Stimulated activated naive CD8-positive, alpha-beta T cell treated with anti-CD3 and anti-CD28 coated beads, Interleukin-15, Interleukin-2, amounts not matched to agents 100 U/mL and 50 U/mL, for 24 hours (primary cell): ENCODE data around the gene ZC3H7B.

Experiments
- ATAC-seq: fragments of 150-1000 bp; cut with Tn5 transposase; one replicate; pipeline ENCODE4 v1.10.0; 2021
- DNase-seq: peaks from one replicate; pipeline ENCODE4 v3.0.0; 2021

ZC3H7B gene

DNA sequence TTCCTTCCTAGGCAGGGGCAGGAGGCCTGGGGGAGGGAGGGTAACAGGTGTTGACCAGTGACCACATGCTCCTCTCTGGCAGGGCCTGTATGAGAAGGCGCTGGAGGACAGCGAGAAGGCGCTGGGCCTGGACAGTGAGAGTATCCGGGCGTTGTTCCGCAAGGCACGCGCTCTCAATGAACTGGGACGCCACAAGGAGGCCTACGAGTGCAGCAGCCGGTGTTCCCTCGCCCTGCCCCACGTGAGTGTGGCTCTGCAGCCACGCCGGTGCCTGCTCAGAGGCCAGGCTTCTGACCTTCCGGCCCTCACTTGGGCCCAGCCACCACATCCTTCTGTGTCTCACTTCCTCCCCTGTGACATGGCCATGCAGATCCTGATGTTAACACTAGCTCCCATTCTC lies 25.8 kb downstream of the ZC3H7B start:
- ATAC-seq (no peak), DNase-seq (no peak)

DNA sequence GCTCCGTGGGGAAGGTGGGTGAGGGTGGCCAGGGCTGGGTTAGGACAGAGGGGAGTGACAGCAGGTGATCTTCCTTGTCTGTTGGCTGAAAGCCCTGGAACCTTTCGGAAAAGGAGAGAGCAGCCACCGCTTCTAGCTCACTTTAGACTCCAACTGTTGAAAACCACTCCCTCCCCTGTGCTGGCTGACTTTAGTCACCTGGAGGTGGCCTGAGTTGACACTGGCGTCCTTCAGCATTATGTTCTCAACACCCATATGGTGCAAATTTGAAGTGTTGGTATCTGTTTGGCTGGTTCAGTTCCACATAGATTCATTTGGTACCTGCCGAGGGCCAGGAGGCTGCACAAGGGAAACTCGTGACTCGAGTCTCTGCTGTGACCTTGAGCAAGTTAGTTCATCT lies 28.8 kb downstream of the ZC3H7B start:
- DNase-seq (no peak), ATAC-seq (no peak)

DNA sequence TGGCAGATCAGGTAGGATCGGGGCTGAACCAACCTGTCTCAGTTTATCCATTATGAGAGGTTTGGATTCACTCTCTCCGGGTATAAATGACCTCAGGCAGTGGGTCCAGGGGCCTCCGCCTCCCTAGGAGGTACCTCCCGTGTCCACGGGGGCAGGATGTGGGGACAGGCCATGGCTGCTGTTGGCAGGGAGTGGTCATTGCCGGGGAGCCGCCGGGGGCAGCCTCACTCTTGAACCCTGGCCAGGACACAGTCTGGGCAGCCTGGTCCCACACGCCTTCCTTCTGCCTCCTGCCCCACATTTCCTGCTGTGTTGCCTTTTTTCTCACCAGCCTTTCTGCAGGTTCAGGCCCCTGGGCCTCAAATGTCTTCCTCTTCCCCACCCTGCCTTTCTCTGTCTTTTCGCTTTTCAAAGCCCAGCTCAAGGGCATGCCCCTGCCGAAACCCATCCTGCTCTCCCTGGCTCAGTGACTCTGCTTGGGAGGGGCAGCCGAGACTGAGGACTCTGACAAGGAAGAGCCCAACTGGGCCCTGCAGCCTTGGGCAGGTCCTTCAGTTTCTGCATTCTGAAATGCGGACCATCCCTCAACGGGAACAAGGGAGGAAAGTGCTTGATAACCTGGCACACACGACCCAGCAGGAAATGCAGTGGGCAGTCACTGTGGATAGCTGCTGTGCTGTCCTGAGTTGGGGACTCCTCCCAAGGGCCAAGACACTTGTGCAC lies 31.1 kb downstream of the ZC3H7B start:
- DNase-seq (no peak), ATAC-seq (no peak)

DNA sequence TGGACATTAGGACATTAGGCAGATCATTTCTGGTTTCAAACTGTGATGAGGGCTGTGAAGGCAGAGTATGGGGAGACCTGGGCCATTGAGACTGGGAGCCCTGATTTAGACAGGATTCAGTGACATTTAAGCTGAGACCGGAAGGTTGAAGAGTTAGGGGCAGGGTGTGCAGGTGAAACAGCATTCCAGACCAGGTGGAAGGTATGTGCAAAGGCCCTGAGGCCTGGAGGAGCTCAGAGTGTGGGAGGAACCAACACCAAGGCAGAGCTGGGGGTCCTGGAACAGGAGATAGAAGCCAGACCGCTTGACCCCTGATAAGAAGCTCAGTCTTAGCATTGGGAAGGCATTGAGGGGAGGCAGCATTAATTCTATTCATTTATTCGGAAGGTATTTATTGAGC lies 32.5 kb downstream of the ZC3H7B start:
- no peak for ATAC-seq
- no peak for DNase-seq

DNA sequence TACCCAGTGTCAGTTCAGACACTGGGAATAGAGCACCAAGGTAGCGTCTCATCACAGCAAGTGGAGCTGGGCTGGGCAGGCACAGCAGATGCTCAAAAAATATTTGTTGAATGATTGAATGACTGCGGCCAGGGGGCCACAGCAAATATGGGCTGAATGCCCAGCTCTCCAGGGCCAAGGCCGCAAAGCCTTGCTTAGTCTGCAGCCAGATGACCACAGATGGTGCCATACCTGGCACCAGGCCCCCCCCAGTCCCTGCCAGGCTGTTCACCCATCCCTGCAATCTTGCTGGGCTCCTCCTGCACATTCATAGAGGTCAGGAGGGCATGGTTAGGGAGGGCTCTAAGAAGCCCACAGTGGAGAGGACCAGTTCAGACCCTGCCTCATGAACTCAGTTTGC lies 32.9 kb downstream of the ZC3H7B start:
- DNase-seq (no peak), ATAC-seq (no peak)

DNA sequence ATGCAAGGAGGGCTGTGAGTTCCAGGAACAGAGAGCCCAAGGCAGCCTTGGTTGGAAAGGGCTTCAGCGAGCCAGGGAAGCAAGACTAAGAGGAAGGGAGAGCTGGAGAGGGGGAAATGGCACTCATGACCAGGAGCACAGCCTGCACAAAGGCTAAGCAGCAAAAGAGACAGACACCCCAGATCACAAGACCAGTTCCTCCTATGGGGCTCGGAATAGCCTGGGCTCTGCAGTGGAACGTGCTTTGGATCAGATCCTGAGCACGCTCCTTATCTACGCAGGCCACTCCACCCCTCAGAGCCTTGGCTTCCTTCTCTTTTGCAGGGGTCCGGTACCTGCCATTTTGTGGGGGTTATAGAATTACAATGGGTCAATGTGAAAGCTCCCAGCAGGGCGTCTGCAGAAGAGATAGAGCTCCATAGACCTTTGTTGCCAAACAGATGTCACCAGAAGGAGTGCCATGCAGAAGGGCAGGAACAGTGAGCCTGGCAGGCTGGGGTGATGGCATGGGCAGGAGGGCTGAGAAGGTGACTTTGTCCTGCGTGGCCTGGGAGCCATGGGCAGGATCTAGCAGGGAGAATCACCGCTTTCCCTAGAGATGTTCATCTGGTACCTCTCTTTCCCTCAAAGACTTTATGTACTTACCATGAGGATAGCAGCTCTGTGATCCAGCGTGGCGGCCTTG lies 33.8 kb downstream of the ZC3H7B start:
- no peak for DNase-seq
- ATAC-seq: no peak

DNA sequence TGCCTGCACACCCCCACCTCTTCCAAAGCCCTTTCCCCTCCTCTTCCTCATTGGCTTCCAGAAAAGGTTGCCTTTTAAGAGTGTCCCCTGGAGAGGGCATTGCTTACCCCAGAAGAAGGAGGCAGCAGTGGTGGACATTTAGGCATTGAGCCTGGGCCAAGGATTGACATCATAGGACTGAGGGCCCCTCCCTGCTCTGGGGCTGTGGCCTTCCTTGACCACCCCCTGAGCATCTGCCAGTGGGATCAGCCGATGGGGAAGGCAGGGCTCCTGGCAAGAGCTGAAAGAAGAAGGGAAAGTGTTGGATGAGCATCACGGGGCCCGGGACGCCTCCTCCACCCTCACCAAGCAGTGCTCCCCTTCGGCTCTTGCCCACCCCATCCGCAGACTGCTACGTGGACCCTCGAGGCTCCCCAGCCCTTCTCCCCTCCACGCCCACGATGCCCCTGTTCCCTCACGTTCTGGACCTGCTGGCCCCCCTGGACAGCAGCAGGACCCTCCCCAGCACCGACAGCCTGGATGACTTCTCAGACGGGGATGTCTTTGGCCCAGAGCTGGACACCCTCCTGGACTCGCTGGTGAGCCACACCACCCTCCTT lies 37.4 kb downstream of the ZC3H7B start:
- no peak for ATAC-seq
- DNase-seq: no peak

GRCh38 chr22:41339823-41340222 lies 38.5 kb downstream of the ZC3H7B start:
- ATAC-seq (no peak), DNase-seq (no peak)

- ATAC-seq (no peak), DNase-seq (no peak)
Observed at GRCh38 chr22:41340357-41340756, 39.0 kb downstream of the ZC3H7B start.

- no peak for ATAC-seq
- DNase-seq: no peak
Observed at GRCh38 chr22:41341012-41341411, 39.7 kb downstream of the ZC3H7B start.

- DNase-seq (peak; percentile 21), ATAC-seq (peak; percentile 91)
Observed at GRCh38 chr22:41341990-41342389, 40.7 kb downstream of the ZC3H7B start.

GRCh38 chr22:41343300-41343699 lies 42.0 kb downstream of the ZC3H7B start:
- DNase-seq: no peak
- no peak for ATAC-seq

GRCh38 chr22:41343717-41344116 lies 42.4 kb downstream of the ZC3H7B start:
- no peak for ATAC-seq
- no peak for DNase-seq

- no peak for ATAC-seq
Observed at GRCh38 chr22:41344189-41344788, 43.0 kb downstream of the ZC3H7B start.

GRCh38 chr22:41345807-41346335 lies 44.5 kb downstream of the ZC3H7B start:
- DNase-seq: no peak
- no peak for ATAC-seq

More at GRCh38 chr22:41344189-41344788, 43.0 kb downstream of the ZC3H7B start:
- no peak for DNase-seq

- no peak for ATAC-seq
- no peak for DNase-seq
Observed at GRCh38 chr22:41347066-41347859, 45.9 kb downstream of the ZC3H7B start.

DNA sequence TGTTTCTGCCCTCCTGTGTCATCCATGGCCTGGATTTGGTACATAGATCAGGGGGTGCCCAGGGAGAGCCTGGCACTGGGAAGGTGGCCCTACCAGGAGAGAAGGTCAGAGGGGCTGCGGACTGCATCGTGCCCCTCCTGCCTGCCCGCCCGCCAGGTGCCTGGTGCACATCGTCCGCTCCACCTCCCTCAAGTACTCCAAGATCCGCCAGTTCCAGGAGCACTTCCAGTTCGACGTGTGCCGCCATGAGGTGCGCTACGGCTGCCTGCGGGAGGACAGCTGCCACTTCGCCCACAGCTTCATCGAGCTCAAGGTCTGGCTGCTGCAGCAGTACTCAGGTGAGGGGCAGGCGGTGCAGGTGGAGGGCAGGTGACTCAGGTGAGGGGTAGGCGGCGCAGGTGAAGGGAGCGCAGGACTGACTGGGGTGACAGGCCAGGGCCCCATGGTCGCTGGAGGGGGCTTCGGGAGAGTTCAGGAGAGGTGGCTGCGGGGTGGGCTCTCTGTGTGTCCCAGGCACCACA lies 47.7 kb downstream of the ZC3H7B start:
- ATAC-seq (no peak), DNase-seq (no peak)

GRCh38 chr22:41350087-41350486 lies 48.8 kb downstream of the ZC3H7B start:
- DNase-seq (no peak), ATAC-seq (no peak)

DNA sequence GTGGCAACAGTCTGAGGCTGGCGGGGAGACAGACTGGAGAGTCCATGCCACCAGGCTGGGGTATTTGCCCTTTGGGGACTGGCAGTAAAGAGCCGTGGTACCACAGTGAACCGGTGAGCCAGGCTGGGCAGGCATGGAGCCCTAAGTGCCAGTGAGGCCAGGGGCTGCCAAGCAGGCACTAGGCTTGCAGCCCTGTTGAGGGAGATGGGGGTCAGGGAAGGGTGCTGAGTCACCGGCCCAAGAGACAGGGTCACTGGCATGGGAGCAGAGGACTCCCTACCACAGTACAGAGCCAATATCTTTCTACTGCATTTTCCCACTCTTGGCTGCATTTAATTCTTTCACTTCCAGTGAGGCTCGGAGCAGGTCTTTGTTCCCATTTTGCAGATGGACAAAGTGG lies 49.7 kb downstream of the ZC3H7B start:
- peak; percentile 13 for ATAC-seq
- DNase-seq: no peak

GRCh38 chr22:41352058-41352457 lies 50.7 kb downstream of the ZC3H7B start:
- no peak for DNase-seq
- no peak for ATAC-seq

DNA sequence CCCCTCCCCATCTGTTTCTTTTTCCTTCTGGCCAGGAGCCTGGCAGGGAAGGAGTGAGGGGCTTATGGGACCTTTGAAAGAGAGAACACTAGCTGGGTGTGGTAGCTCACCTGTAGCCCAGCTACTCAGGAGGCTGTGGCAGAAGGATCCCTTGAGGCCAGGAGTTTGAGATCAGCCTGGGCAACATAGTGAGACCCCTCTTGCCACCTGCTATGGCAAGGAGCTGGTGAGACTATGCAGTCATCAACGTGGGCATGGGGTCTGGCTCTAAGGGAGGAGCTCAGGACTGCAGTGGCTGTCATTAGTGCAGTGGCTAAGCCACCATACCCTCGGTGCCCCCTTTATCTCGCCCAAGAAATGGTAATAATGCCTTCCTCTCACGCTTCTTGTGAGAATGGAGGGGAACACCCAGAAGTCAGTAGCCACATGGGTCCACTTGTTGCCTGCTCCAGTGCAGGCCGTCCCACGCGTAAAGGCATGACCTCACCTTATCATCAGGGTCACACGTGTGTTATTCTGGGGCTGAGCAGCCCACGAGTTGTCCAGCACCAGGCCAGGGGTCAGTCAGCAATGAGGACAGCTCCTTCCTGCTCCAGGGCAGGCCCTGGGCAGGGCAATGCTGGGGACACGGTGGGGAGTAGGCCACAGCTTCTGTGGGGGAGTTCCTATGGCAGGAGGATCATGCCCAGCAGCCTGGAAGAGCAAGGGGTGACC lies 52.7 kb downstream of the ZC3H7B start:
- ATAC-seq (no peak), DNase-seq (no peak)
